Stimulated activated CD8-positive, alpha-beta memory T cell treated with anti-CD3 and anti-CD28 coated beads, Interleukin-2, amount 100 ng/mL, for 48 hours (primary cell): Measurements from ENCODE around the gene TMEM179.
"Not testable (repeated sequence)": the region's sequence is repeated elsewhere in the genome, so short reads cannot be mapped to it uniquely, and the experiment has no call there.

Experiments
- DNase-seq, 2 donors: peaks; one replicate each; pipeline ENCODE4 v3.0.0-alpha.2; 2020; ENCODE audit warnings: low read depth in 2 of 2

Gene TMEM179

DNA sequence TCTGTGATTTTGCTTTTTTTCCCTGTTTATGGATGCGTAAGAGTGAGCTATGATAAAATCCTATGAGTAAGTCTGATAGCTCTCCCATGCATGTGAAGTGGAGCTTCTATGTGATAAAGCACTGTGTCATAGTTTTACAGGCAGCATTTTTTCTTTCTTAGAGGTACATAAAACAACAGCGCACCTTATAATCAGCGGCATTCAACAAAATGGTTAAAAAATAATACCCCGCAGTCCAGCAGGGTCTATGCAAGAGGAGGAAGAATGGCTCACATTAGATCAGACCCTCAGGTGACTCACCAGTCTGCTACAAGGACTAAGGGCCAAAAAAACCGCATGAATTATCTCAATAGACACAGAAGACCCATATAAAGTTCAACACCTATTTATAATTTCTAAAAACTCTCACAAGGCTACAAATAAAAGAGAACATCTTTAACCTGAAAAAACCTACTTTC is 33.0 kb upstream of the TMEM179 start:
- no peak for DNase-seq

GRCh38 chr14:104636846-104637545 is 32.4 kb upstream of the TMEM179 start:
- not testable (repeated sequence) for DNase-seq

DNA sequence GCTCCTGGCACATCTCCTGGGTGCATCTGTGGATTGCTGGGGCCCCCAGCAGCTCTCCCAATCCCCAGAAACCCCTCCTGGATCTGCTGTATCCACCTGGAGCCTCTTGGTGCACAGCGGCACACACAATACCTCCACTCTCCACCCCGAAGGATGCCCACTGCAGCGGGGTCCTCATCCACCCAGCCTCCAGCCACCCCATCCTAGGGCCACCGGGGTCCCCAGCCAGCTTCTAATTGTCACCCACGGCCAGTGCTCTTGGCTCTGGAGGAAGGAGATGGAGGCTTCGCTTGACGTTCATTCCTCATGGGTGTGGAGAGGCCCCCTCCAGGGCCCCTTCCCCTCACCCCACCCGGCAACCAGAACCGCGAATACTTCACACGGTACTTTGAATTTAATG is 31.6 kb upstream of the TMEM179 start:
- no peak for DNase-seq

GRCh38 chr14:104635717-104636116 is 31.1 kb upstream of the TMEM179 start:
- DNase-seq, result no peak

GRCh38 chr14:104634886-104635570 is 30.5 kb upstream of the TMEM179 start:
- no peak for DNase-seq

- DNase-seq, result no peak
These were observed 29.7 kb upstream of the TMEM179 start for GRCh38 chr14:104634138-104634760.

DNA sequence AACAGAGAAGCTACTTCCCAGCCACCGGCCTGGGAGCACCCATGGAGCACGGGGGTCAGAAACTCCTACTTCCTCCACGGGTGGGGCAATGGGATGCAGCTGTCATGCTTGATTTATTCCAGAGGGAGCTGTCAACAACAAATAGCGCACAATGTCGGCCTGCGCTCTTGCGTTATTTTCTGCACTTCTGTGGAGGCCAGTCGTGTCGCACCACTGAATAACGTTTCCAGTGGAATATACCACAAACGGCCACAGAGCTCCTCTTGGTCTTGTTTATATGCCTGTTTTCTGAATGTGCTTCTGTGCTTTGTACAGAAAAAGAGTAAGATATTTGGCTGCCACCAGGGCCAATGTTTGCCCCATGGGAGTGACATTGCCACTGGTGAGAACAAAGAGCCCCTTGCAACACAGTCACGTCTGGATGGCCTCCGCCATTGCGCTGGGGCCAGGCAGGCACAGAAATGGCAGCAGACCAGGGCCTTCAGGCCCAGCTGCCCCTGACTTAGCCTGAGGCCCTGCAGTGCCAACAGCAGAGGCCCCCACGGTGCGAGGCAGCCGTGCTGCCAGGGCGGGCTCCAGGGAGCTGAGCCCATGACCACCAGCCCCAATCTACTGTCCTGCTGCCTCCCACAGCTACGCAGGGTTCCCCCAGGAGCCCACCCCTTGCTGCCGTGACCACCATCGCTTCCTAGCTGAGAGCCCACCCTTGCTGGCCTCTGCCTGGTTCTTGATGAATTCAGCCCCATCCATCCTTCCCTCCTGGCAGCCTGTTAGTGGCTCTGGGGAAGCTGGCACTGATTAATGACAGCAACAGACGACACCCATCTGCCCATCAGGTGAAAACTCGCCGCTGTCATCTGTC is 28.9 kb upstream of the TMEM179 start:
- DNase-seq, result no peak

DNA sequence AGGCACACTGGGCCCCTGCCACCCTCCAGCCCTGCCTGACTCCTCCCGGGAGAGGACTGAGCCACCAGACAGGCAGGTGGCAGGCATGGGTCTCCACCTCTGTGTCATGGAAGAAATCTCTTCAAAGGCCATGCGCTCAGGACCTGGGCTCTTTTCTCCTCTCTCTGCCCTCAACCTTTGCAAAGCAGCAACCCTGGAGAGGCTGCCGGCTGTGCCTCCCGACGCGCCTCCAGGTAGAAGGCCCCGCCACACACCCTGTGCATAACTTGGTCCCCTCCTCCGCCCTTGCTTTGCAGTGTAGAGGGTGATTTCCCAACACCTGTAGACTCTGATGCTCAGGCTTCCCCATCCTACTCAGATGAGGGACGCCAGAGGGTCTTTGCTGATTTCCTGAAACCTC is 28.2 kb upstream of the TMEM179 start:
- no peak for DNase-seq

- DNase-seq, result no peak
These were observed 20.4 kb upstream of the TMEM179 start for GRCh38 chr14:104624939-104625338.

GRCh38 chr14:104614126-104614812 is 9.7 kb upstream of the TMEM179 start:
- DNase-seq, result no peak

GRCh38 chr14:104611881-104612280 is 7.3 kb upstream of the TMEM179 start:
- no peak for DNase-seq

DNA sequence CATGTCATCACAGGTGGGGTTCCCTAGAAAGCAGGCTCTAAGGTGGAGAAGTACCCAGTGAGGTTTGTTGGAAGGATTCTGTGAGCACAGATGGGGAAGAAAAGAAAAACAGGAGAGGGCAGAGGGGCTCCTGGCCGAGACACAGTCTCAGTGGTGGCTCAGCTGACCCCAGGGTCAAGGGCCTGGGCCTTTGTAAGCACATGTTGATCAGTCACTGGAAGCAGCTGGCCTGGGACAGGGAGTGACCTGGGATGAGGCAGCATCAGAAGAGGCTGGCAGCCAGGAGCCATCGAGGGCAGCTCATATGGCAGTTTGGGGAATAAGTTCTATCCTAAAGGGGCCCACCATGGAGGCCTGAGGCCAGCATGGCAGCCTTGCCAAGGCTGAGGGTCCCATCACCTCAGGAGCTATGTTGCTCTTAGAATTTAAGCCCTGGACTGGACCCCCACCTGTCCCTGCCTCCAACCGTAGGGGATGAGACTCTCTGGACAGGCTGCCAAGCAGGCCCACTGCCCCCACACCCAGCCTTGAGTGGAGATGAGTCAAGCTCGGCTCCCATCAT is 6.3 kb upstream of the TMEM179 start:
- no peak for DNase-seq

- DNase-seq, result no peak
These were observed 5.1 kb upstream of the TMEM179 start for GRCh38 chr14:104609666-104610065.

- no peak for DNase-seq
These were observed 716 bp downstream of the TMEM179 start for GRCh38 chr14:104603711-104604401.

DNA sequence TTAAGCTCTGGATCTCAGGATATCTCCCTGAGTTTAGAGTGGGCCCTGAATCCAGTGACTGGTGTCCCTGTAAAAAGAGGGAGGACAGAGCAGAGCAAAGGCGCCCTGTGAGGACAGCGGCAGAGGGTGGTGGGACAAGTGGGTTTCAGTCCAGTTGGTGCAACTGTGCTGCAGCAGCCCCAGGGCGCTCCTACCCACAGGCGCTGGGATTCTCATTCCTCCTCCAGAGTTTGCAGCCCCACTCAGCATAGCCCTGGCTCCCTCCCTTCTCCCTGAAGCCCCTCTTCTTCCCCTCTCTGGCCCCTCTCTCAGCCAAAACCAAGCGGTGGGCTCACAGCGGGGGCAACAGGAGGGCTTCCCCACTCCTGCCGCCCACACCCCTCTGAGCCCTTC is 1.6 kb downstream of the TMEM179 start:
- no peak for DNase-seq

- no peak for DNase-seq
These were observed 2.1 kb downstream of the TMEM179 start for GRCh38 chr14:104602315-104602932.

DNA sequence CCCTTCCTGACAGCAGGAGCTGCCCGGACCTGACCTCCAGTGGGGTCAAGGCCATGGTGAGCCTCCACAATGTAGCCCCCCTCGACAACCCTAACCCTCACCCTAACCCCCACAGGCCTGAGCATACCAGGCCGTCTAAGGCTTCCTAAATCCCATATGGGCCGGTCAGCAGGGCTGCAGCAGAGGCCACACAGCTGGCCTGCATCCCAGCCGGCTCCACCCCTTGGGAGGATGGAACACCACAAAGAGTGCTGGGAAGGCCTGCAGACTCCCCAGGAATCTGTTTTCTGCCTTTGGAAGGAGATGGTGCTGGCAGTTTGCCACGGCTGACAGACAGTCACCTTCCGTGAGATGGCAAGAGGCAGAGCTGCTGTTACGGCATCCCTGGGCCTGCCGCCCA is 2.8 kb downstream of the TMEM179 start:
- no peak for DNase-seq

DNA sequence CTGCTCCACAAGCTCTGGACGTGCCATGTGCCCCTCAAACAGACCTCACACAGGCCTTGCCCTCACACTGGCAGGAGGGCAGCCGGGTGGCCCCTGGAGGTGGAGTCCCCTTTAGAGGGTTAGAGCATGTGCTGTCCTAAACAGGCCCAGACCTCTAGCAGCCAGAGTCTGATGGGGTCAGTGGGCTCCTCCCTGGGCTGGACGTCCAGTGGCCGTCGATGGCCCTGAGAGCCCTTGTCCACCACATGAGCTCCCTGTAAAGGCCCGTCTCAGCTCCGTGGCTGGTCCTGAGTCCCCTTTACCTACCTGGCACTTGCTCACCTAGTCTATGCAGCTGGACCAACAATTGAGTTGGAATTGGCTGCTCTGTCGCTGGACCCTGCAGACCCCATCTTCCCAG is 3.8 kb downstream of the TMEM179 start:
- DNase-seq, result no peak

DNA sequence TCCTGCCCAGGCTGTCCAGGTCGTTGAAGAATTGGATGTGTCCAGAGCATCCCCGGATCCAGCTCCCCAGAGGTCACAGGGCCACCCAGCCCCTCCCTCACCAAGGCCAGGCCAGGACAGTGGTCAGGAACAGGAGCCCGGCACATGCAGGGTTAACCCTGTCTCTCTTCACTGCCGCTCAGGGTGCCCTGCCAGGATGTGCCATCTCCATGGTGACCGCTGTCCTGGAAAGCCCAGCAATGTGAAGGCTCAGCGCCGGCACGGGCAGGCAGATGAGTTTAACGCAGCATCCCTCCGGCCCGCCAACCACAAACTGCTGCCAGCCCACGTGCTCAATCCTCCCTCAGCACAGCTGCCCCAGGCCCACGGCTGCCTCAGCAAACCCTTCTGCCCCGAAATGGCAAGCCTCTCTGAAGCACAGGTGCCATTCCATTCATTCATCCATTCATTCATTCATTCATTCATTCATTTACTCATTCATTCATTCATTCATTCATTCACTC is 4.4 kb downstream of the TMEM179 start:
- DNase-seq, result no peak

GRCh38 chr14:104599446-104599845 is 5.1 kb downstream of the TMEM179 start:
- no peak for DNase-seq
